Activated T-helper 2 cell treated with anti-CD3 and anti-CD28 coated beads, Interferon-gamma antibody, Interleukin-2, Interleukin-4, amounts not matched to agents 10 μg/mL and 5 μg/mL and 100 μg/mL, durations not matched to agents 14 hours and 24 hours and 36 hours (primary cell): Measurements from ENCODE around the gene ARID5B. TPM values are rescaled to one million over a fixed set of nuclear protein-coding genes. Genes with fewer than 3 reads are reported as not detected.
A peak's percentile ranks its signal among the peaks of the same experiment; 100 is the strongest.

Source experiments
- DNase-seq: peaks from one replicate; pipeline ENCODE4 v3.0.0; 2021; ENCODE audit warnings: low spot score
- H3K27ac Mint-ChIP-seq: one replicate; pipeline ENCODE4 v1.8.0; 2021; ENCODE audit warnings: mixed read lengths
- H3K27me3 Mint-ChIP-seq: one replicate; pipeline ENCODE4 v1.8.0; 2021; ENCODE audit warnings: low read depth, mixed read lengths
- H3K36me3 Mint-ChIP-seq: one replicate; pipeline ENCODE4 v1.8.0; 2021; ENCODE audit warnings: low read depth, mixed read lengths
- H3K4me1 Mint-ChIP-seq: one replicate; pipeline ENCODE4 v1.8.0; 2021; ENCODE audit warnings: low read depth, mixed read lengths
- H3K4me3 Mint-ChIP-seq: one replicate; pipeline ENCODE4 v1.8.0; 2021; ENCODE audit warnings: low read depth, mild to moderate bottlenecking, moderate library complexity, mixed read lengths
- H3K9me3 Mint-ChIP-seq: one replicate; pipeline ENCODE4 v1.8.0; 2021; ENCODE audit warnings: mixed read lengths
- intact Hi-C: fragments of 100-400 bp; cut with micrococcal nuclease; formaldehyde crosslinking; loops from one replicate; pipeline ENCODE4 v1.15.1; 2023
- total RNA-seq: library from RNA; stranded (reverse); gene quantifications from 2 replicates; pipeline ENCODE4 v1.2.3, GENCODE V29; 2022

The ARID5B gene
- total RNA-seq, 1 donor from 2014 or later, result 35.7 TPM

DNA sequence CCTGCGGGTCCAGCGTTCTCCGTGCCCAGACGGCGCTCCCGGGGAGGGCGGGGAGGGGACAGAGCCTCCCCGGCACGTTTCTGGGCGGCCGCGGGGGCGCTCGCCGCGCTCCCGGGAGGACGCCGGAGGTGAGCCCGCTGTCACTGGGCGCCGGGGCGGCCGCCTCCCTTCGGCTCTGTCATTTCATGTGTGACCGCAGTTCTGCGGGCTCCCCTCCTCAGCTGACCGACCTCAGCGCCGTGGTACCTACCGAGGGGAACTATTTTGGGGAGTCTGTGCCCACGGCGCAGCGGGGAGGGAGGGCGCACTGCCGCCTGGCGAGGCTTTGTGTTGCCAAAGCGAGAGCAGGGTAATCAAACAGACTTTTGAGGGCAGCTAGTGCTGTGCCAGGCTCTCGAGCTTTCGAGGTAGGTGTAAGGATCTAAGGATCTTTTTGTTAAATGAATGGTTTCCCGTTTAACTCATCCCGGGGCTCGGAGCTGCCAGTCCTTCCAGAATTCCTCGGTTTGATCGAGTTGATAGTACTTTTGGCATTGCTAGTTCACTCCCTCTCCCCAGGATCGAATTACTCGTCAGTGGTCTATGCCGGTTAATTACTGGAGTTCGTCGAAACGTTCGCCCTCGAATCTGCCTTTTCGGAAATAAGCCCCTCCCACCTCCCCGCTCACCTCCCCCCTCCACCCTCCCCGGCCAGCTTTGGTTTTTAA, 1.9 kb downstream of the ARID5B start:
- H3K9me3 Mint-ChIP-seq, result no peaks in the 10 kb centered on the region
- peaks cover 26% of the 10 kb centered on the region for H3K36me3 Mint-ChIP-seq
- intact Hi-C loops, result loop anchor here (1.0 to 10.0 kb wide), 8 partner anchors 40 to 951 kb away; partner anchors contain the start of gene EGR2
- H3K4me1 Mint-ChIP-seq, result peaks cover 40% of the 10 kb centered on the region
- peak; percentile 68 for DNase-seq
- no peaks in the 10 kb centered on the region for H3K27me3 Mint-ChIP-seq
- peak overlapping the region; percentile 95 for H3K4me3 Mint-ChIP-seq
- H3K27ac Mint-ChIP-seq, result peak overlapping the region; percentile 93

DNA sequence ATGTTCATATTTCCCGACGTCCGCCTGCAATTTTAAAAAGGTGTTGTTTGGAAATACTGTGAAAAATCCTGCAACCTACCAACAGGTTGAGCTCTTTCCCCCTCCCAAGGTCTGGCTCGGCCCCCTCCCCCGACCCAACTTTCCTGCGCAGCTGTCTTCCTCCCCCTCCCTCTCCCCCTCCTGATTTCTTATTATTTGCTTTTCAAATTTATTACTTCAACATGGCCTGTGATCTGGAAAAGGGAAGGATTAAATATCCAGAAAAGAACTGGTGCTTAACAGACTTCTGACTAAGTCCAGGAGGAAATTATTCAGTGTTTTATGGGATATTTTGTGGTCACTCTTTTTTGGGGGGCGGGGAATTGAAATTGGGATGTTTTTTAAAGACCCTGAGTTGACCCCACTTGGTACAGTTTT, 2.4 kb downstream of the ARID5B start:
- H3K4me1 Mint-ChIP-seq, result peaks cover 34% of the 10 kb centered on the region

DNA sequence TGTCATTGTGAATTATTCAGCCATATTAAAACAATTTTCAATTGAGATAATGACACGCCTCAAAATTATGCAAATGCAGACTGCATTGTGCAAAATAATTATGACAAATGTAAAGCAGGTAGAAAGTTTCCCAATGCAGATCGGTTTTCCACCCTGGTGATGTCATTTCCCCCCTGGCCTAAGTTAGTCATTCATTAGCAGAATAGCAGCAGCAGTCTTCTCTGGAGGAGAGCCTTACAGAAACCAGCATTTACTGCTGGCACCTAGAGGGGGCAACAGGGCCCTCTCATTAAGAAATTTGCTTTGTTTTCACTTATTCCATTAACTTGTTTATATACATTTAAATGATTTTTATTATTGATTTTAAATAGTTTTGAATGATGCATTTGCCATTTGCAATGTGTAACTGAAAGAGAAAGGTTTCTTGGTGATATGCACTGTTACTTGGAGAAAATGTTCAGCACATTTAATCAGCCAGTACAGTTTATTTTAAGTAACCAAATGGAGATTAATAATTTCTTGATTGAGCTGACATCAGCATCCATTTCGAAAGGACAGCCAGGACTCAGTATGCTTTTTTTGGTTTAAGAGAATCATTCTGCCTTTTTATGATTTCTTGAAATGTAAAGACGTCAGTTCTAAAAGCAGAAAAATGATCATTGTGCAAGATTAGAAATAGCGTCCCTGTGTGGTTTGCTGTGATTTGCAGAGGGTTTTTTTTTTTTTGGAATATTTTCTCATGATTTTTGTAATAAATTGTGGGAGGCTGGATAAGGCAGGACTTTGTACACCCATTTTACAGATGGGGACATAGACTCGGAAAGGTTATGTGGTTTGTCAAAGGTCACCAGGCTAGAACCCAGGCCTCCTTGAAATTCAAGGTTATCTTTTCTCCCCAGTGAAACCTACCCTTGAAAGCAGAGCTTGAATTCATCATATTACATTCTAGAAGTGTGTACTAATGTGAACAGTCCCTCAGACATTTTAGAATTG, 3.5 kb downstream of the ARID5B start:
- Mint-ChIP-seq H3K36me3 (peaks cover 35% of the 10 kb centered on the region), H3K27ac (peak overlapping the region; percentile 93), H3K27me3 (no peaks in the 10 kb centered on the region), H3K4me1 (peaks cover 28% of the 10 kb centered on the region), H3K9me3 (no peaks in the 10 kb centered on the region), H3K4me3 (peak overlapping the region; percentile 95)
- no peak for DNase-seq
- intact Hi-C loops, result loop anchor here (1.0 to 10.0 kb wide), 6 partner anchors 87 to 950 kb away; no protein-coding TSS in a partner anchor

More for the DNA sequence above, 2.4 kb downstream of the ARID5B start:
- peaks cover 28% of the 10 kb centered on the region for H3K36me3 Mint-ChIP-seq
- no peaks in the 10 kb centered on the region for H3K9me3 Mint-ChIP-seq
- DNase-seq, result no peak
- intact Hi-C loops, result loop anchor here (1.0 to 10.0 kb wide), 9 partner anchors 39 to 951 kb away; partner anchors contain the start of gene EGR2
- H3K4me3 Mint-ChIP-seq, result peak overlapping the region; percentile 95
- peak overlapping the region; percentile 93 for H3K27ac Mint-ChIP-seq
- H3K27me3 Mint-ChIP-seq, result no peaks in the 10 kb centered on the region

DNA sequence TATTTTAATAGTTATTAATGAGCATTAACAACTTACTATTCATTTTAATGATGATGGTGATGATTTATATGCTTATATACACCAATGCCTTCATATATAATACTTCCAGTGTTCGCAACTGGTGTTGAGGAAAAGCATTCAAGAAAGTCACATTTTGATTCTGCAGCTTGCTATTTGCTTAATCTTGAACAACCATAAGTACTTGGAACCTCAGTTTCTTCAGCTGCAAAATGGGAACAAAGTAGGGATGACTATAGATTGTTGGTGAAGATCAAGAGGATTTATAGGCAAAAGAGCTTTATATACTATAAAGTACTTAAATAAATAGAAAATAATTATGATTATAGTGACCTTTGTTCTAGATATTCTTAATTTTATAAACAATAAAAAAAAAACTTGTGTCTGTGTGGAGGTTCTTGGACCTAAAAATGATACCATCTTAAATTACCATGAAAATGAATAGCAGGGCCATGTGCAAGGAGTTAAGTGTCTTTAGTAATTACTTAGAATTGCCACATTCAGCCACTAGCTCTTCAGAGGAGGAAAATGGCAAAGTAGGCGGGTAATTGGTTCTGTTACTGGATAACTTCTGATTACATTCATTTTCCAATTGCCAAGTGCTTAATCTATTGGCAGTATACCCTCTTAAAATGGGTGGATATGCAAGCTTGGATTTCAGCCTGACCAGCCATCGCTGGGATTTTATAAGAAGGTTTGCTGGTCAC, 4.5 kb downstream of the ARID5B start:
- H3K27ac Mint-ChIP-seq, result no peak overlapping the region

DNA sequence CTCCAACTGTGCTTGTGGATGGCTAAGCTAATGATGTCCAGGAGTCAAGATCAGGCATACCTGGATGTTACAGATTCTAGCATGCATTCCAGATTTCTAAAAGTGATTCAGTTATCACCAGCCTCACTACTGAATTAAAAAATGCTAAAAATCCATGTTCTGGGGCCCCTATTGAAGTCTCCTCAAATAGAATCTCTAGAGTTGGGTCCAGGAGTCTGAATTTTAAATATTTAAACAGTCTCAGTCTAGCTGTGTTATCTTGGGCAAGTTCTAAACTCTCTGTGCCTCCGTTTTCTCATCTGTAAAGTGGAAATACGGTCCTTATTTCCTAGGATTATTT, 5.0 kb downstream of the ARID5B start:
- intact Hi-C loops, result loop anchor here (10.0 kb wide), 3 partner anchors 528 to 948 kb away; no protein-coding TSS in a partner anchor
- no peaks in the 10 kb centered on the region for H3K27me3 Mint-ChIP-seq
- no peak for DNase-seq
- peaks cover 46% of the 10 kb centered on the region for H3K36me3 Mint-ChIP-seq
- no peak overlapping the region for H3K27ac Mint-ChIP-seq
- H3K4me1 Mint-ChIP-seq, result peaks cover 36% of the 10 kb centered on the region
- H3K9me3 Mint-ChIP-seq, result no peaks in the 10 kb centered on the region
- H3K4me3 Mint-ChIP-seq, result no peak overlapping the region

More for the DNA sequence above, 4.5 kb downstream of the ARID5B start:
- Mint-ChIP-seq H3K4me3 (no peak overlapping the region), H3K27me3 (no peaks in the 10 kb centered on the region), H3K4me1 (peaks cover 34% of the 10 kb centered on the region), H3K9me3 (no peaks in the 10 kb centered on the region), H3K36me3 (peaks cover 43% of the 10 kb centered on the region)
- intact Hi-C loops, result loop anchor here (10.0 kb wide), 3 partner anchors 529 to 949 kb away; no protein-coding TSS in a partner anchor
- DNase-seq, result no peak

DNA sequence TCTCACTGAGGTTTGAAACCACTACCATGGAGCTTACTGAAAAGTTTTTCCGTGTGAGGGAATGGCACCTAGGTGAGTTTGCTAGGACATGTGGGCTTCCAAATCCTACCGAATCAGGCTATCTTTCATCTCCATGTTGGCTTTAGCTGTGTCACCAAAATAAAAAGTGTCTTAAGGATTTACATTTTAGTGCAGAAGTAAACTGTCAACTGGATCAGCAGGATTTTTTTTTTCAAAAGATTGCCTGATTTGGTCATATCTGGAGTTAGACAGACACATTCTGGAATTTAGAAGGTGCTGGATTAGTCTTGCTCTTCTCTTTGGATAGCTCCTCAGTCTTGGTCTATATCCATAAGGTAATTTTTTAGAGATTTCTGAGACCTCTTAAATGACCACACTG, 5.5 kb downstream of the ARID5B start:
- Mint-ChIP-seq H3K27ac (no peak overlapping the region), H3K4me3 (no peak overlapping the region), H3K9me3 (no peaks in the 10 kb centered on the region), H3K36me3 (peaks cover 51% of the 10 kb centered on the region), H3K27me3 (no peaks in the 10 kb centered on the region), H3K4me1 (peaks cover 41% of the 10 kb centered on the region)
- DNase-seq, result no peak
- intact Hi-C loops, result loop anchor here (10.0 kb wide), 3 partner anchors 528 to 948 kb away; no protein-coding TSS in a partner anchor

DNA sequence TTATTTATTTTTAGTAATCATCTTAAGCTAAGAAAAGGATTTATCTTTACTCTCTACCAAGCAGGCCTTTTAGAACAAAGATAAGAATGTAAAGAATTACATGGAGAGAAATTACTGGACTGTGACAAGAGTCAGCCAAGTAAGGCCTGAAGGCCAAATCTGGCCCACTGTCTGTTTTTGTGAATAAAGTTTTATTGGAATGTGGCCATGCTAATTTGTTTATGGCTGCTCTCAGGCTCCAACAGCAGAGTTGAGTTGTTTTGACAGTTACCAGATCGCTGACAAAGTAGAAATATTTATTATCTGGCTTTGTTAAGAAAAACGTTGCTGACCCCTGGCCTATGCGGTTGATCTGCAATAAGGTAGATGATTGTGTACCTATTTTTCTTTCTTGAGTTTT, 6.1 kb downstream of the ARID5B start:
- Mint-ChIP-seq H3K4me3 (no peak overlapping the region), H3K27me3 (no peaks in the 10 kb centered on the region), H3K4me1 (peaks cover 41% of the 10 kb centered on the region), H3K9me3 (no peaks in the 10 kb centered on the region), H3K36me3 (peaks cover 51% of the 10 kb centered on the region), H3K27ac (no peak overlapping the region)
- DNase-seq, result no peak
- intact Hi-C loops, result loop anchor here (10.0 kb wide), 3 partner anchors 527 to 947 kb away; no protein-coding TSS in a partner anchor

DNA sequence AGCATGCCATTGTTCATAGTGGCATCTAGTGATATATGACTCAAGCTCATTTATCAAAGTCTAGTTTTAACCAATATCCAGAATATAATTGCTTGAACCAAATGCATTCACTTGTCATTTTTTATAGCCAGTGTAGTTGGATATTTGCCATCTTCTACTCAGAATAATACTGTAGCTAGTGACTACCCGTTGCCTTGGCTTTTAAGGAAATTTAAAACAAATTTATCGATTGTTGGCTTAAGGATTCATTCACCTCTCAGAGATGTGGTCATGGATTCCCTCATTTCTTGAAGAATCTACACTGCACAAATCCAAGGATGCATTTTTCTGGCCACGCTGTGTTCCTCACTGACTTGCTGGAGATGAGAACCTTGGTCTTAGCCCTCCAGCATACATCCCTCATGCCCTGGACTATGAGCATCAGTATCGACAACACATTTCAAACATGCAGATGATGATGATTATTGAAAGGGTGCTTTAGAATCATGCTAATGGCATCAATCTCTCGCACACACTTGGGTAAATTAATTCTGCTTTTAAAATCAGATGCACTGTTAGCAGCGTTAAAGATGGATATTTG, 8.8 kb downstream of the ARID5B start:
- no peaks in the 10 kb centered on the region for H3K27me3 Mint-ChIP-seq
- intact Hi-C loops, result no loop called here
- peaks cover 73% of the 10 kb centered on the region for H3K36me3 Mint-ChIP-seq
- no peak overlapping the region for H3K4me3 Mint-ChIP-seq
- H3K9me3 Mint-ChIP-seq, result peaks cover 5% of the 10 kb centered on the region
- no peak for DNase-seq
- H3K27ac Mint-ChIP-seq, result no peak overlapping the region
- peaks cover 33% of the 10 kb centered on the region for H3K4me1 Mint-ChIP-seq

DNA sequence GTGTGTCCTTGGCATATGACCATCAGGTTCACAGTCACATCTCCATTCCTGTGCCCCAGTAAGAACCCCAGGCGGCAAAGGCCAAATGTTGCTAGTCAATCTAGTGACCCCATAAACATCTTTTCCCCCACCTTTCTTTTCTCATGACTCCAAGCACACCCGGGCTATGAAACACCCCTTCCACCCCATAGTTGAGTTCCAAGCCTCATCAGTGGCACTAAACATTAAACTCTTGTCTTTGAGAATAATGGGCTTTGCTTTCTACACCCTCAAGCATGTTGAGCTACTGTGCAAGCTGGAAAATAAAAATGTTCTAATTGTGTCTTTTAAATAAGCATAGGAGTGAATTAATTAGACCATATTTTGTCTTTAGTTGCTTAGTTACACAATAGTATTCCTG, 9.4 kb downstream of the ARID5B start:
- Mint-ChIP-seq H3K27ac (no peak overlapping the region), H3K9me3 (peaks cover 6% of the 10 kb centered on the region), H3K27me3 (no peaks in the 10 kb centered on the region), H3K4me3 (no peak overlapping the region), H3K4me1 (peaks cover 28% of the 10 kb centered on the region), H3K36me3 (peaks cover 73% of the 10 kb centered on the region)
- no peak for DNase-seq
- intact Hi-C loops, result no loop called here

DNA sequence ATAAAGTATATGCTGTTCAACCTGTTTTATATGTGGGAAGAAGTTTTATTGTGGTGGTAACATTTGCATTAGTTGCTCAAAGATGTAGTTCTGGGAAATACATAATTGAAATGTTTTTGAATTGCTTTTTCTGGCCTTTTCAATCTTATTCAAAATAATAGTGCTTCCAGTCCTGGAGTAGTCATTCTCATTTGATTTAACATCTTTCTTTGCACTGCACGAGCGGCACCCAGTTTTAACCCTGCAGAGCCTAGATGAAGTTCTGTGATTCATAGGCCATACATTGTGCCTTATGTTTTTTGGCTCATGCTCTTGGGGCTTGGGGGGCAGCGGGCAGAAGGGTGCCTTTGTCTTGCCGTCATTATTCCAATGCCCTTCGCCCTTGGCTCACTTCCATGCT, 9.9 kb downstream of the ARID5B start:
- no peak overlapping the region for H3K4me3 Mint-ChIP-seq
- H3K4me1 Mint-ChIP-seq, result peaks cover 26% of the 10 kb centered on the region

DNA sequence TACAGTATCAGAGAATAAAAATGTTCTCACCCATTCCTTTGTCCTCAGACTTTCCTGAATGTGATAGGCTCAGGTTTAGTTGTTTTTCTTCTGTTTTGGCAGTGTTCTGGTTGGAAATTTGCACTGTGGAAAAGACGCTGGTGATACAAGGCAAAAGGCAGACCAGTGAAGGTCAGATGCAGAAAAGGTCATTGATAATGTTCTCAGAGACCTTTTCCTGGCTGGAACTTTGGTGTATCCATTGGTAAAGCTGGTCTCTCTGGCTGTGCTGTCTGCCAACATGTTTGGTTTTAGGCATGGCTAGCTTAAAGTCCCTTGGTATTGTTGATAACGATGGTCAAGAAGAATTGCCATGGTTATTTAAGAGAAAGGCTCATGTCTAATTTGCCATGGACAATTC, 11.5 kb downstream of the ARID5B start:
- H3K36me3 Mint-ChIP-seq, result peaks cover 82% of the 10 kb centered on the region
- DNase-seq, result no peak
- no peak overlapping the region for H3K4me3 Mint-ChIP-seq
- H3K4me1 Mint-ChIP-seq, result peaks cover 30% of the 10 kb centered on the region
- peaks cover 17% of the 10 kb centered on the region for H3K9me3 Mint-ChIP-seq
- H3K27me3 Mint-ChIP-seq, result no peaks in the 10 kb centered on the region
- H3K27ac Mint-ChIP-seq, result no peak overlapping the region
- intact Hi-C loops, result no loop called here

More for the DNA sequence above, 9.9 kb downstream of the ARID5B start:
- Mint-ChIP-seq H3K36me3 (peaks cover 75% of the 10 kb centered on the region), H3K27me3 (no peaks in the 10 kb centered on the region), H3K27ac (no peak overlapping the region), H3K9me3 (peaks cover 6% of the 10 kb centered on the region)
- intact Hi-C loops, result no loop called here
- no peak for DNase-seq

DNA sequence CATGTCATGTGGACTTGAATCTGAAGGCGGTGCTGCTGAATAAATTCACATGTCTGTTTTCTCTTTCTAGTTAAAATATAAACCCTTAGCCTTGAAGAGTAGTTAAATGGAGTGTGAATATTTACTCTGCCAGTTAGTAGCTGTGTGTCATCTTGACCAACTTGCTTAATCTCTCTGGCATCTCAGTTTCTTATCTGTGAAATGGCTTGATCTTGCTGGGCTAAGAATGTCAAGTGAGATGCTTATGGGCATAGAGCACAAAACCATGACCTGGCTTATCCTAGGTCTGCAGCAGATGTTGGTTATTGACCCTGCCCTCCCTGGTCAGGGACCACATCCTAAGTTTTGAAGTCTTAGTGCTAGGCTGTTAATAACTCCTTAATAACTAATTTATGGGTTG, 16.6 kb downstream of the ARID5B start:
- peaks cover 25% of the 10 kb centered on the region for H3K4me1 Mint-ChIP-seq
- H3K27ac Mint-ChIP-seq, result no peak overlapping the region
- no peak for DNase-seq
- intact Hi-C loops, result no loop called here
- no peaks in the 10 kb centered on the region for H3K27me3 Mint-ChIP-seq
- H3K4me3 Mint-ChIP-seq, result no peak overlapping the region
- H3K36me3 Mint-ChIP-seq, result peaks cover 82% of the 10 kb centered on the region
- H3K9me3 Mint-ChIP-seq, result peaks cover 23% of the 10 kb centered on the region
